GM10248 (cell line): ENCODE results near the gene TCAP.

ENCODE experiments used
- CTCF ChIA-PET: fragments of 300-600 bp; sonication (Branson Sonifier 250); formaldehyde crosslinking; extraction: SDS; loops from one replicate; lab custom pipeline; 2021; ENCODE audit warnings: antibody characterized with exemption; lab: Yijun Ruan, JAX
- POLR2A ChIA-PET: fragments of 350-650 bp; sonication (Branson Sonifier 250); formaldehyde crosslinking; extraction: SDS; loops from one replicate; lab custom pipeline; 2020; ENCODE audit warnings: antibody characterized with exemption; lab: Yijun Ruan, JAX
- DNase-seq: peaks from one replicate; pipeline ENCODE4 v3.0.0; 2012; ENCODE audit errors: extremely low spot score
- CTCF ChIP-seq: IDR thresholded peaks from 2 replicates; pipeline ENCODE4 v1.5.1; 2012; ENCODE audit warnings: mild to moderate bottlenecking, low read depth; ENCODE audit errors: extremely low read depth, missing control alignments, control extremely low read depth

The TCAP gene

GRCh38 chr17:39633570-39634183, 31.5 kb upstream of the TCAP start:
- ChIA-PET POLR2A (interaction anchor here (1.1 kb wide), 1 partner anchor 10 kb away, joined by 3 read pairs; no protein-coding TSS in a partner anchor), CTCF (interaction anchor here (0.7 to 6.5 kb wide), 16 partner anchors 10 to 261 kb away, joined by 3 to 166 read pairs (median 4); partner anchors contain the start of gene MIEN1)
- DNase-seq = no peak
- no peak for TF ChIP-seq CTCF

- POLR2A ChIA-PET = no interaction called here
- no peak for DNase-seq
- CTCF ChIA-PET = interaction anchor here (0.7 to 6.5 kb wide), 23 partner anchors 9 to 143 kb away, joined by 3 to 166 read pairs (median 4); partner anchors contain the start of genes MIEN1, PGAP3 and TCAP
- peak; percentile 55 for TF ChIP-seq CTCF
Observed at GRCh38 chr17:39634384-39634871, 30.7 kb upstream of the TCAP start.

GRCh38 chr17:39635614-39636176, 29.5 kb upstream of the TCAP start:
- ChIA-PET POLR2A (no interaction called here), CTCF (interaction anchor here (0.8 to 9.7 kb wide), 20 partner anchors 8 to 142 kb away, joined by 3 to 166 read pairs (median 4); partner anchors contain the start of genes MIEN1 and TCAP)
- DNase-seq = no peak
- TF ChIP-seq CTCF = no peak

- CTCF ChIA-PET = interaction anchor here (1.0 to 9.7 kb wide), 3 partner anchors 11 to 18 kb away, joined by 4 to 112 read pairs (median 30); no protein-coding TSS in a partner anchor
- no peak for TF ChIP-seq CTCF
- POLR2A ChIA-PET = no interaction called here
- no peak for DNase-seq
Observed at GRCh38 chr17:39636587-39636926, 28.6 kb upstream of the TCAP start.

- TF ChIP-seq CTCF = no peak
- DNase-seq = peak; percentile 97
- POLR2A ChIA-PET = interaction anchor here (0.9 kb wide), 1 partner anchor 316 kb away, joined by 3 read pairs; no protein-coding TSS in a partner anchor
- CTCF ChIA-PET = interaction anchor here (1.0 to 9.7 kb wide), 7 partner anchors 10 to 93 kb away, joined by 3 to 112 read pairs (median 6); partner anchors contain the start of gene MIEN1
Observed at GRCh38 chr17:39636927-39637736, 28.0 kb upstream of the TCAP start, which contains the start of gene STARD3. STARD3 (plus strand) TSS chr17:39637144; CDS start chr17:39653532, 16,388 bp downstream.
